Measurements from ENCODE around the gene RIOK3.

RIOK3 gene

GRCh38 chr18:23512641-23513040 is 59.6 kb downstream of the RIOK3 start:
- no peak overlapping the region for H3K4me3 ChIP-seq (ENCODE audit: control insufficient read depth, low read depth, low read length)
- TF ChIP-seq CTCF (IDR thresholded peaks at IDR 0.05; ENCODE audit: control insufficient read depth, insufficient read depth, low read depth, low read length, missing control alignments) = no peak
- no peak for DNase-seq (ENCODE audit: low read depth)

- no peak for DNase-seq (ENCODE audit: low read depth)
- H3K4me3 ChIP-seq (ENCODE audit: control insufficient read depth, low read depth, low read length) = no peak overlapping the region
- peak; percentile 94 for TF ChIP-seq CTCF (IDR thresholded peaks at IDR 0.05; ENCODE audit: control insufficient read depth, insufficient read depth, low read depth, low read length, missing control alignments)
These were observed 62.9 kb downstream of the RIOK3 start for GRCh38 chr18:23515911-23516546.

- no peak for TF ChIP-seq CTCF (IDR thresholded peaks at IDR 0.05; ENCODE audit: control insufficient read depth, insufficient read depth, low read depth, low read length, missing control alignments)
These were observed 66.6 kb downstream of the RIOK3 start for GRCh38 chr18:23519734-23520133.

GRCh38 chr18:23521271-23521670 is 68.2 kb downstream of the RIOK3 start:
- no peak for TF ChIP-seq CTCF (IDR thresholded peaks at IDR 0.05; ENCODE audit: control insufficient read depth, insufficient read depth, low read depth, low read length, missing control alignments)
- DNase-seq (ENCODE audit: low read depth) = no peak
- H3K4me3 ChIP-seq (ENCODE audit: control insufficient read depth, low read depth, low read length) = no peak overlapping the region

More at GRCh38 chr18:23519734-23520133, 66.6 kb downstream of the RIOK3 start:
- H3K4me3 ChIP-seq (ENCODE audit: control insufficient read depth, low read depth, low read length) = no peak overlapping the region
- DNase-seq (ENCODE audit: low read depth) = no peak

- TF ChIP-seq CTCF (IDR thresholded peaks at IDR 0.05; ENCODE audit: control insufficient read depth, insufficient read depth, low read depth, low read length, missing control alignments) = no peak
- no peak for DNase-seq (ENCODE audit: low read depth)
- no peak overlapping the region for H3K4me3 ChIP-seq (ENCODE audit: control insufficient read depth, low read depth, low read length)
These were observed 68.8 kb downstream of the RIOK3 start for GRCh38 chr18:23521907-23522306.

- no peak overlapping the region for H3K4me3 ChIP-seq (ENCODE audit: control insufficient read depth, low read depth, low read length)
- TF ChIP-seq CTCF (IDR thresholded peaks at IDR 0.05; ENCODE audit: control insufficient read depth, insufficient read depth, low read depth, low read length, missing control alignments) = no peak
- peak; percentile 55 for DNase-seq (ENCODE audit: low read depth)
These were observed 70.5 kb downstream of the RIOK3 start for GRCh38 chr18:23523429-23524212.

Data from AG09309 (cell line).